ENCODE data around the gene PPP1R7. TPM values are rescaled to one million over a fixed set of nuclear protein-coding genes. Genes with fewer than 3 reads are reported as not detected.

PPP1R7 gene
- total and polyA plus RNA-seq, 8 donors = 61.6 to 80.0 (median 71.3) TPM

DNA sequence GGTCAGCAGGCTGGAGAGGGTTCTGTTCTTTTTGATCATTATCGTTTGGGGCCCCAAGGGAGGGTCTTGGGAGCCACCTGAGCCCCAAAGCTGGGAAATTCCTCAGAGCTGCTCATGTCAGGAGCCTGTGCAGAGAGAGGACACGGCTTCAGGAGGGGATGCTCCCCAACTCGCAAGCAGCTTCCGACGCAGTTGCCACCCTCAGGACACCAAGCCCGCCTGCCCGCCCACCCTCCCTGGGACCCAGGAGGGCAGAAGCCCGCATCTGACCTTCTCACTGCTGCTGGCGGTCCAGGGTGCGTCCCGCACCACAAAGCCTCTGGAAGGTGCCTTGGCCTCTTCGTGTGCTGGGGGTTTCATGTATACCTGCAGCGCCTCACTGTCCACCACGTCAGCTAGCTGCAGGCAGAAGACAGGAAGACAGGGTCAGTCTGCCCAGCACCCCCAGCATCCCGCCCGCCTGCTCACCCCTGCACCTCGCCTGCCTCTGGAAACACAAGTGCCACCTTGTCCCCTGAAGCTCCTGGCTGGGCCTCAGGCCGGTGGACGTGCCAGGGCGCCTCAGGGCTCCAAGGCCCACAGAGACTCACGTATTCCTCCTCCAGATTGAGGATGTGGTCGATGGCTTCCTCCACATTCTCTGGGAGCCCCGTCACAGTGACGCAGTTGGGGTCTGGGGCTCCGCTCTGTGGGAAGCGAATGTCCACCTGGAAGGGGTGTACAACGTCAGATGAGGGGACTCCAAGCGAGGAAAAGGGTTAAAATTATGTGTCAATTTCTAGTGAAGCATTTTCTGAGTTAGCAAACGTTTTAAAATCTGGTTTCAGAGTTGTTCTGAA lies 79.5 kb downstream of the PPP1R7 start:
- Histone ChIP-seq H3K4me3 (no peak overlapping the region), H3K9me3 (no peaks in the 10 kb centered on the region), H3K27ac (no peak overlapping the region), H3K4me1 (no peaks in the 10 kb centered on the region), H3K27me3 (no peaks in the 10 kb centered on the region), H3K36me3 (peaks cover 0 to 98% of the 10 kb centered on the region in 2 donors)
- TF ChIP-seq, protein P1, sequence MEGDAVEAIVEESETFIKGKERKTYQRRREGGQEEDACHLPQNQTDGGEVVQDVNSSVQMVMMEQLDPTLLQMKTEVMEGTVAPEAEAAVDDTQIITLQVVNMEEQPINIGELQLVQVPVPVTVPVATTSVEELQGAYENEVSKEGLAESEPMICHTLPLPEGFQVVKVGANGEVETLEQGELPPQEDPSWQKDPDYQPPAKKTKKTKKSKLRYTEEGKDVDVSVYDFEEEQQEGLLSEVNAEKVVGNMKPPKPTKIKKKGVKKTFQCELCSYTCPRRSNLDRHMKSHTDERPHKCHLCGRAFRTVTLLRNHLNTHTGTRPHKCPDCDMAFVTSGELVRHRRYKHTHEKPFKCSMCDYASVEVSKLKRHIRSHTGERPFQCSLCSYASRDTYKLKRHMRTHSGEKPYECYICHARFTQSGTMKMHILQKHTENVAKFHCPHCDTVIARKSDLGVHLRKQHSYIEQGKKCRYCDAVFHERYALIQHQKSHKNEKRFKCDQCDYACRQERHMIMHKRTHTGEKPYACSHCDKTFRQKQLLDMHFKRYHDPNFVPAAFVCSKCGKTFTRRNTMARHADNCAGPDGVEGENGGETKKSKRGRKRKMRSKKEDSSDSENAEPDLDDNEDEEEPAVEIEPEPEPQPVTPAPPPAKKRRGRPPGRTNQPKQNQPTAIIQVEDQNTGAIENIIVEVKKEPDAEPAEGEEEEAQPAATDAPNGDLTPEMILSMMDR (IDR thresholded peaks at IDR 0.05) = no peak
- intact Hi-C loops (cut with DNase I) = no loop called here
- DNase-seq (no peak), ATAC-seq (no peak)

DNA sequence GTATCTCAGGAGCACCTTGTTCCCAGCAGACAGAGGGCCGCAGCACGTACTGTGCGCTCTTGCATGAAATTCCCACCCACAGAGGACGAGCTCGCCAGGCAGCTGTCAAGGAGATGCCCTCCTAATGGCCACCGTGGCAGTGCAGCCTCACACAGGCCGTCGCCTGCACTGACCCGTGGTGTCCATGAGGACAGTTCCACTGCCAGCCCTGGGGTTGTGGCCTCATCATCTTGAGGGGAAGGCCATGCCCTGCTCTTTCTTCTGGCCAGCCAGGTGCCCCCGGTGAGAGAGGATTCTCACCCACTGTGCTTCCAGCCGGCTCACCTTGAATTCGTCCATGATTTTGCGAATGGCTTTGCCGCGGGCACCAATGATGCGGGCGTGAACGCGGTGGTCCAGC lies 80.2 kb downstream of the PPP1R7 start:
- no peaks in the 10 kb centered on the region for H3K9me3 ChIP-seq
- DNase-seq (no peak), ATAC-seq (no peak)
- peaks cover 0 to 100% of the 10 kb centered on the region in 2 donors for H3K36me3 ChIP-seq
- intact Hi-C loops (cut with DNase I) = no loop called here
- H3K4me3 ChIP-seq = no peak overlapping the region
- no peaks in the 10 kb centered on the region for H3K4me1 ChIP-seq
- H3K27me3 ChIP-seq = no peaks in the 10 kb centered on the region
- TF ChIP-seq, protein P1 (IDR thresholded peaks at IDR 0.05) = no peak
- H3K27ac ChIP-seq = no peak overlapping the region

DNA sequence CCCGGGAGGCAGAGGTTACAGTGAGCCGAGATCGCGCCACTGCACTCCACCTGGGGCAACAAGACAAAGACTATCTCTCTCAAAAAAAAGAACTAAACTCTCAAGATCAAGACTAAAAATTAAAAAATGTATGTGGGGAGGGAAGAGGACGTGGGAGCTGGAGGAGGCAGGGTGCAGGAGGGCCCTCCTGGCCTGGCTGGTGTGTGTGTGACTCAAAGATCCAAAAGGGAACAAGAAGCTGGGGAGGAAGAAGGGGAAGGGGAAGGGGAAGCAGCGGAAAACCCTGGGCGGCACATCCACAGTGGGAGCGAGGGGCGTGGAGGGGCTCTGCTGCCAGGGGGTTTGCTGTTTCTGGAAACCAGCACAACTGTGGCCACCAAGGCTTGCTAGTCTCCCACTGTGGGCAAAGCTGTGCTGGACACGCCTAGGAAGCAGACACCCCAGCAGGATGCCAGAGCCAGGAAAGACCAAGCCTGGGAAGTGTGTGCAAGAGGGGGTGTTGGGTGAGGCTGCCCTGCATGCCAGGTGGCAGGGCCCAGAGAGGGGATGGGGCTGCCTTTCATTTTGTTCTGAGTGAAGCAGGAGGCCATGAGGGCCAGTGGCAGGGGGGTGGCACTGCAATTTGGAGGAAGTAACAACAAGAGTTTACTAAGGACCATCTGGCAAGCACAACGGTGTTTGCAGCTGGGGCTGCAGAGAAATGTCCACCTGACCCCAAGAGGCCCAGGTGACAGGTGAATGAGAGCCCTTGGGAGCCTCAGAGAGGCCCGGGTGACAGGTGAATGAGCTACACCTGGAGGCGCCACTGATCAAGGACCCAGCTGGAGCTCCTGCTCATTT lies 82.7 kb downstream of the PPP1R7 start:
- peaks cover 0 to 100% of the 10 kb centered on the region in 2 donors for H3K36me3 ChIP-seq
- ATAC-seq = peak; percentile 12

More for the DNA sequence above, 82.7 kb downstream of the PPP1R7 start:
- H3K4me1 ChIP-seq = no peaks in the 10 kb centered on the region
- no peaks in the 10 kb centered on the region for H3K27me3 ChIP-seq
- peak in 1 of 4 donors; percentile 36 for DNase-seq
- TF ChIP-seq, protein P1 (IDR thresholded peaks at IDR 0.05) = no peak
- H3K27ac ChIP-seq = no peak overlapping the region
- H3K9me3 ChIP-seq = no peaks in the 10 kb centered on the region
- intact Hi-C loops (cut with DNase I) = no loop called here
- H3K4me3 ChIP-seq = no peak overlapping the region

Other genes with a start within 250 kb of the PPP1R7 start
- gene CROCC2, start 244.1 kb upstream of the PPP1R7 start, total RNA-seq = 1 to 10 TPM in 1 of 2 donors, under 1 TPM in 1; 0.32 to 2.3 TPM
- 1 to 10 TPM; 1.2 to 4.4 (median 2.9) TPM for gene CROCC2, start 244.1 kb upstream of the PPP1R7 start, polyA plus RNA-seq (ENCODE audit: insufficient read length in 6 of 6)
- 10 to 100 TPM; 36.4 to 48.2 TPM for gene SNED1, start 151.8 kb upstream of the PPP1R7 start, total RNA-seq
- 10 to 100 TPM; 44.8 to 81.0 (median 60.1) TPM for gene SNED1, start 151.8 kb upstream of the PPP1R7 start, polyA plus RNA-seq (ENCODE audit: insufficient read length in 6 of 6)
- gene MTERF4, start 48.2 kb upstream of the PPP1R7 start, total RNA-seq = 10 to 100 TPM; 24.9 to 26.7 TPM
- 100 to 1,000 TPM in 1 of 6 donors, 10 to 100 TPM in 5; 67.1 to 101 (median 92.0) TPM for gene MTERF4, start 48.2 kb upstream of the PPP1R7 start, polyA plus RNA-seq (ENCODE audit: insufficient read length in 6 of 6)
- 10 to 100 TPM; 12.7 to 21.3 TPM for gene PASK, start 995 bp upstream of the PPP1R7 start, total RNA-seq
- 10 to 100 TPM; 19.9 to 24.8 (median 21.0) TPM for gene PASK, start 995 bp upstream of the PPP1R7 start, polyA plus RNA-seq (ENCODE audit: insufficient read length in 6 of 6)
- gene ANO7, start 38.2 kb downstream of the PPP1R7 start, total RNA-seq = 1 to 10 TPM; 1.3 to 1.5 TPM
- 1 to 10 TPM; 2.0 to 2.8 (median 2.4) TPM for gene ANO7, start 38.2 kb downstream of the PPP1R7 start, polyA plus RNA-seq (ENCODE audit: insufficient read length in 6 of 6)
- 100 to 1,000 TPM; 559 to 567 TPM for gene HDLBP, start 165.2 kb downstream of the PPP1R7 start, total RNA-seq
- gene HDLBP, start 165.2 kb downstream of the PPP1R7 start, polyA plus RNA-seq (ENCODE audit: insufficient read length in 6 of 6) = 100 to 1,000 TPM; 369 to 419 (median 380) TPM
- 100 to 1,000 TPM; 320 to 344 TPM for gene SEPTIN2, start 165.5 kb downstream of the PPP1R7 start, total RNA-seq
- 100 to 1,000 TPM; 509 to 593 (median 567) TPM for gene SEPTIN2, start 165.5 kb downstream of the PPP1R7 start, polyA plus RNA-seq (ENCODE audit: insufficient read length in 6 of 6)
- gene FARP2, start 205.8 kb downstream of the PPP1R7 start, total RNA-seq = 10 to 100 TPM; 32.2 to 37.0 TPM
- 10 to 100 TPM; 47.4 to 54.8 (median 50.2) TPM for gene FARP2, start 205.8 kb downstream of the PPP1R7 start, polyA plus RNA-seq (ENCODE audit: insufficient read length in 6 of 6)

All from left lung (tissue), 10 donors.